Measurements from ENCODE around the gene B9D1.

The B9D1 gene

GRCh38 chr17:19336938-19337711, 25.4 kb downstream of the B9D1 start:
- no peak for TF ChIP-seq REST (IDR thresholded peaks at IDR 0.05; ENCODE audit: insufficient read depth in 1 of 2, low read depth in 2 of 2, low read length in 2 of 2)
- peak; percentile 20 for TF ChIP-seq FOXP2 (optimal IDR thresholded peaks at IDR 0.05; ENCODE audit: borderline replicate concordance, extremely low read depth, extremely low read length, insufficient read depth)
- no peak for TF ChIP-seq TAF1 (IDR thresholded peaks at IDR 0.05; ENCODE audit: borderline replicate concordance, insufficient read depth, low read length)
- TF ChIP-seq SIN3A (IDR thresholded peaks at IDR 0.05; ENCODE audit: borderline replicate concordance, insufficient read depth, low read length): no peak
- TF ChIP-seq POLR2AphosphoS5 (IDR thresholded peaks at IDR 0.05; ENCODE audit: low read depth, low read length): no peak

- no peak for TF ChIP-seq FOXP2 (optimal IDR thresholded peaks at IDR 0.05; ENCODE audit: borderline replicate concordance, extremely low read depth, extremely low read length, insufficient read depth)
- no peak for TF ChIP-seq REST (IDR thresholded peaks at IDR 0.05; ENCODE audit: insufficient read depth in 1 of 2, low read depth in 2 of 2, low read length in 2 of 2)
- TF ChIP-seq SIN3A (IDR thresholded peaks at IDR 0.05; ENCODE audit: borderline replicate concordance, insufficient read depth, low read length): no peak
- no peak for TF ChIP-seq POLR2AphosphoS5 (IDR thresholded peaks at IDR 0.05; ENCODE audit: low read depth, low read length)
- TF ChIP-seq TAF1 (IDR thresholded peaks at IDR 0.05; ENCODE audit: borderline replicate concordance, insufficient read depth, low read length): no peak
These were observed 26.4 kb downstream of the B9D1 start for GRCh38 chr17:19335951-19336631.

- TF ChIP-seq POLR2AphosphoS5 (IDR thresholded peaks at IDR 0.05; ENCODE audit: low read depth, low read length) (no peak), REST (IDR thresholded peaks at IDR 0.05; ENCODE audit: insufficient read depth in 1 of 2, low read depth in 2 of 2, low read length in 2 of 2) (no peak), FOXP2 (optimal IDR thresholded peaks at IDR 0.05; ENCODE audit: borderline replicate concordance, extremely low read depth, extremely low read length, insufficient read depth) (no peak), TAF1 (IDR thresholded peaks at IDR 0.05; ENCODE audit: borderline replicate concordance, insufficient read depth, low read length) (no peak), SIN3A (IDR thresholded peaks at IDR 0.05; ENCODE audit: borderline replicate concordance, insufficient read depth, low read length) (no peak)
These were observed 28.2 kb downstream of the B9D1 start for GRCh38 chr17:19334331-19334730.

GRCh38 chr17:19333736-19334290, 28.7 kb downstream of the B9D1 start:
- TF ChIP-seq REST (IDR thresholded peaks at IDR 0.05; ENCODE audit: insufficient read depth in 1 of 2, low read depth in 2 of 2, low read length in 2 of 2) (no peak), FOXP2 (optimal IDR thresholded peaks at IDR 0.05; ENCODE audit: borderline replicate concordance, extremely low read depth, extremely low read length, insufficient read depth) (no peak)

Measured in PFSK-1 (cell line).